G401 (cell line): Measurements from ENCODE around the gene TRPV4. TPM values are rescaled to one million over a fixed set of nuclear protein-coding genes. Genes with fewer than 3 reads are reported as not detected.

ENCODE experiments used
- DNase-seq: peaks from one replicate; pipeline ENCODE4 v3.0.0-alpha.2; 2015; ENCODE audit warnings: low spot score
- in situ Hi-C: cut with HindIII; loops from 2 replicates; pipeline ENCODE4 v1.10.0; 2016; ENCODE audit warnings: low sequenced_read_pairs, mixed read lengths
- total RNA-seq: library from RNA; depleted of rRNA; stranded (reverse); fragments of >200 nt; shearing (Covaris generic); gene quantifications from 2 replicates; pipeline ENCODE4 v1.2.3, GENCODE V29; 2014

The TRPV4 gene
- total RNA-seq, 1 experiment from 2014 or later, result not detected

GRCh38 chr12:109831365-109831764 is 1.8 kb downstream of the TRPV4 start:
- DNase-seq, result no peak
- in situ Hi-C loops, result no loop called here

- in situ Hi-C loops, result no loop called here
- no peak for DNase-seq
These were observed 2.5 kb downstream of the TRPV4 start for GRCh38 chr12:109830718-109831117.

- in situ Hi-C loops, result no loop called here
- no peak for DNase-seq
These were observed 2.9 kb downstream of the TRPV4 start for GRCh38 chr12:109830267-109830666.

GRCh38 chr12:109829667-109830066 is 3.5 kb downstream of the TRPV4 start:
- no peak for DNase-seq
- in situ Hi-C loops, result no loop called here

GRCh38 chr12:109828754-109829511 is 4.3 kb downstream of the TRPV4 start:
- DNase-seq, result no peak
- in situ Hi-C loops, result no loop called here

- DNase-seq, result no peak
- in situ Hi-C loops, result no loop called here
These were observed 5.3 kb downstream of the TRPV4 start for GRCh38 chr12:109827566-109828550.

GRCh38 chr12:109827080-109827479 is 6.1 kb downstream of the TRPV4 start:
- no peak for DNase-seq
- in situ Hi-C loops, result no loop called here

- in situ Hi-C loops, result no loop called here
- DNase-seq, result no peak
These were observed 8.5 kb downstream of the TRPV4 start for GRCh38 chr12:109824731-109825130.

GRCh38 chr12:109822951-109823411 is 10.2 kb downstream of the TRPV4 start:
- DNase-seq, result peak; percentile 90

GRCh38 chr12:109822416-109822815 is 10.8 kb downstream of the TRPV4 start:
- in situ Hi-C loops, result no loop called here
- DNase-seq, result no peak

More at GRCh38 chr12:109822951-109823411, 10.2 kb downstream of the TRPV4 start:
- in situ Hi-C loops, result no loop called here

- in situ Hi-C loops, result no loop called here
- no peak for DNase-seq
These were observed 11.2 kb downstream of the TRPV4 start for GRCh38 chr12:109821968-109822367.

GRCh38 chr12:109820816-109821381 is 12.3 kb downstream of the TRPV4 start:
- in situ Hi-C loops, result no loop called here
- peak; percentile 91 for DNase-seq

GRCh38 chr12:109818905-109819500 is 14.2 kb downstream of the TRPV4 start:
- in situ Hi-C loops, result no loop called here
- DNase-seq, result peak; percentile 34

- in situ Hi-C loops, result no loop called here
- DNase-seq, result no peak
These were observed 14.9 kb downstream of the TRPV4 start for GRCh38 chr12:109818253-109818652.

GRCh38 chr12:109817627-109818231 is 15.5 kb downstream of the TRPV4 start:
- in situ Hi-C loops, result no loop called here
- no peak for DNase-seq

GRCh38 chr12:109816870-109817269 is 16.3 kb downstream of the TRPV4 start:
- no peak for DNase-seq
- in situ Hi-C loops, result no loop called here

- in situ Hi-C loops, result no loop called here
- no peak for DNase-seq
These were observed 17.2 kb downstream of the TRPV4 start for GRCh38 chr12:109815757-109816617.

- in situ Hi-C loops, result no loop called here
These were observed 18.0 kb downstream of the TRPV4 start for GRCh38 chr12:109815225-109815624.

More at GRCh38 chr12:109815225-109815624, 18.0 kb downstream of the TRPV4 start:
- no peak for DNase-seq
